Neural cell (in vitro differentiated cells): ENCODE measurements around the gene FHIT. TPM values are rescaled to one million over a fixed set of nuclear protein-coding genes. Genes with fewer than 3 reads are reported as not detected.

ENCODE experiments used
- H2AFZ ChIP-seq: fragments of 200-600, 300-800 bp; sonication (generic), shearing (Covaris generic); 2 replicates; pipeline ENCODE4 v1.6.0; 2014; ENCODE audit warnings: low read depth, mild to moderate bottlenecking, antibody characterized with exemption, low read length, moderate library complexity
- H3F3A ChIP-seq: fragments of 200-600 bp; shearing (Covaris generic); 2 replicates; pipeline ENCODE4 v1.6.1; 2016; ENCODE audit warnings: mild to moderate bottlenecking, moderate library complexity, mixed read lengths, antibody characterized with exemption, low read length; ENCODE audit not compliant: insufficient read depth, poor library complexity, severe bottlenecking
- H3K27ac ChIP-seq: fragments of 200-600, 300-800 bp; sonication (generic), shearing (Covaris generic); 2 replicates; pipeline ENCODE4 v1.5.1; 2014; ENCODE audit warnings: mild to moderate bottlenecking, low read length, moderate library complexity
- H3K27me3 ChIP-seq: fragments of 300-800, 200-600 bp; sonication (generic), shearing (Covaris generic); 2 replicates; pipeline ENCODE4 v1.6.0; 2014; ENCODE audit warnings: mild to moderate bottlenecking, low read depth, low read length, moderate library complexity; ENCODE audit not compliant: insufficient read depth
- H3K36me3 ChIP-seq: fragments of 300-800, 200-600 bp; sonication (generic), shearing (Covaris generic); 2 replicates; pipeline ENCODE4 v1.5.1; 2014; ENCODE audit warnings: mild to moderate bottlenecking, antibody characterized with exemption, low read length, moderate library complexity; ENCODE audit not compliant: insufficient read depth
- H3K4me2 ChIP-seq: fragments of 300-800, 200-600 bp; sonication (generic), shearing (Covaris generic); 2 replicates; pipeline ENCODE4 v1.6.0; 2014; ENCODE audit warnings: mild to moderate bottlenecking, low read length
- H3K4me3 ChIP-seq: fragments of 300-800, 200-600 bp; sonication (generic), shearing (Covaris generic); 2 replicates; pipeline ENCODE4 v1.5.1; 2014; ENCODE audit warnings: mild to moderate bottlenecking, low read length, moderate library complexity
- H3K79me2 ChIP-seq: fragments of 200-600 bp; shearing (Covaris generic); replicated peaks from 2 replicates; pipeline ENCODE4 v1.6.0; 2014; ENCODE audit warnings: mild to moderate bottlenecking, low read length, moderate library complexity; ENCODE audit not compliant: insufficient read depth
- H3K9ac ChIP-seq: fragments of 300-800, 200-600 bp; sonication (generic), shearing (Covaris generic); 2 replicates; pipeline ENCODE4 v1.6.1; 2016; ENCODE audit warnings: mild to moderate bottlenecking, low read length, mixed read lengths
- H3K9me2 ChIP-seq: fragments of 200-600 bp; shearing (Covaris generic); 2 replicates; pipeline ENCODE4 v1.6.1; 2016; ENCODE audit warnings: mild to moderate bottlenecking, low read length, mixed read lengths; ENCODE audit not compliant: insufficient read depth
- H3K9me3 ChIP-seq: fragments of 200-600, 300-800 bp; sonication (generic), shearing (Covaris generic); 2 replicates; pipeline ENCODE4 v1.6.1; 2016; ENCODE audit warnings: mild to moderate bottlenecking, mixed run types, low read length, moderate library complexity, mixed read lengths
- H4K20me1 ChIP-seq: fragments of 200-600 bp; shearing (Covaris generic); 2 replicates; pipeline ENCODE4 v1.6.1; 2016; ENCODE audit warnings: mild to moderate bottlenecking, mixed run types; ENCODE audit not compliant: insufficient read depth
- EP300 ChIP-seq: fragments of 450-650 bp; conservative IDR thresholded peaks from 2 replicates; pipeline ENCODE4 v1.6.1; 2014; ENCODE audit warnings: antibody characterized with exemption, mild to moderate bottlenecking, moderate library complexity; ENCODE audit not compliant: poor library complexity, severe bottlenecking
- EZH2 ChIP-seq: fragments of 200-600, 300-800 bp; shearing (Covaris generic), sonication (generic); IDR thresholded peaks from 2 replicates; pipeline ENCODE4 v1.6.1; 2014; ENCODE audit warnings: antibody characterized with exemption, low read length, borderline replicate concordance, mild to moderate bottlenecking; ENCODE audit not compliant: insufficient read depth, poor library complexity, severe bottlenecking
- MXI1 ChIP-seq: fragments of 450-650 bp; conservative IDR thresholded peaks from 2 replicates; pipeline ENCODE4 v1.6.1; 2014; ENCODE audit warnings: antibody characterized with exemption, mild to moderate bottlenecking; ENCODE audit not compliant: poor library complexity, severe bottlenecking
- POLR2AphosphoS5 ChIP-seq: IDR thresholded peaks from 2 replicates; pipeline ENCODE4 v1.6.1; 2012
- RAD21 ChIP-seq: fragments of 450-650 bp; conservative IDR thresholded peaks from 2 replicates; pipeline ENCODE4 v1.6.1; 2014; ENCODE audit warnings: antibody characterized with exemption, mild to moderate bottlenecking, moderate library complexity
- SMC3 ChIP-seq: fragments of 450-650 bp; conservative IDR thresholded peaks from 2 replicates; pipeline ENCODE4 v1.6.1; 2014; ENCODE audit warnings: antibody characterized with exemption, mild to moderate bottlenecking, moderate library complexity; ENCODE audit not compliant: poor library complexity
- TAF1 ChIP-seq: IDR thresholded peaks from 2 replicates; pipeline ENCODE4 v1.6.1; 2012; ENCODE audit warnings: low read depth
- polyA plus RNA-seq: library from polyadenylated mRNA; depleted of rRNA; stranded (reverse); fragments of >200 nt; gene quantifications from 2 replicates; pipeline ENCODE4 v1.2.3, GENCODE V29; 2014
- TF ChIP-seq, protein P1 (sequence below): fragments of 450-650 bp; IDR thresholded peaks from 2 replicates; pipeline ENCODE4 v1.5.1; 2014; ENCODE audit warnings: antibody characterized with exemption, mild to moderate bottlenecking, moderate library complexity; ENCODE audit not compliant: poor library complexity, severe bottlenecking
- TF ChIP-seq, protein P2 (sequence below): IDR thresholded peaks from 2 replicates; pipeline ENCODE4 v1.6.1; 2012; ENCODE audit warnings: borderline replicate concordance

The FHIT gene
- polyA plus RNA-seq, 1 donor from 2014 or later: not detected

DNA sequence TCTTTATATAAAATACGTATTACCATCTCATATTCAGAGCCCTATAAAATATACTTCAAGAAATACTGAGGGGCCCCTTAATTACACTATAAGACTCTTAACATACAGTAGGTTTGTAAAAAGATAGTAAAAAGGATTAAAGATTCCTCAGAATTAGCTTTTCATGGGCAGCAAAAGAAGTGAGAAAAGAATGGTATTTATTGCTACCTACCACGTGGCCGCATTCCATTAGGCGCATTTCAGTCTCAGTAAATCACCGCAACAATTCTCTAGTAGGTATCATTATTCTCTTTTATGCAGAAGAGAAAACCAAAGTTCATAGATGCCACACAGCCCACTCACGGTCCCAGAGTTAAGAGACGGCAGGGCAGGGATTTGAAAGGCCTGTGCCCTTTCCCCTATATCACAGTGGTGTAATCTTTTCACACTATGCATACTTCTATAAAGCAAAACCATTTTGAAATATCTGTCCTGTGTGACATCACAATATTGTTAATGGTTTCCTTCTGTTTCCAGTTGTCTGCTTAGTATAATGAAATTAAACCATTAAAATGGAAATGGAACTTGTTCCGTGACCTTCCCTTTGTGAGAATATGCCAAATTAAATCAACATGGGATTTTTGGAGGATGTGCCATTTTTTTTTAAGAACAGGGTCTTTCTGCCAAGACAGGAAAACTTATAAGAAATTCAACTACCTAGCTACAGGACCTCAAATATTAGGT is 1072.2 kb downstream of the FHIT start:
- no peak overlapping the region for H3K4me3 ChIP-seq
- H3K9me3 ChIP-seq: no peaks in the 10 kb centered on the region
- H2AFZ ChIP-seq: no peak overlapping the region
- H3K79me2 ChIP-seq: no peaks in the 10 kb centered on the region
- H3K9me2 ChIP-seq: no peaks in the 10 kb centered on the region
- no peak overlapping the region for H3K27ac ChIP-seq
- H3F3A ChIP-seq: no peaks in the 10 kb centered on the region
- no peak overlapping the region for H3K4me2 ChIP-seq
- TF ChIP-seq MXI1: no peak
- no peak for TF ChIP-seq EP300
- no peak for TF ChIP-seq TAF1
- TF ChIP-seq, protein P1, sequence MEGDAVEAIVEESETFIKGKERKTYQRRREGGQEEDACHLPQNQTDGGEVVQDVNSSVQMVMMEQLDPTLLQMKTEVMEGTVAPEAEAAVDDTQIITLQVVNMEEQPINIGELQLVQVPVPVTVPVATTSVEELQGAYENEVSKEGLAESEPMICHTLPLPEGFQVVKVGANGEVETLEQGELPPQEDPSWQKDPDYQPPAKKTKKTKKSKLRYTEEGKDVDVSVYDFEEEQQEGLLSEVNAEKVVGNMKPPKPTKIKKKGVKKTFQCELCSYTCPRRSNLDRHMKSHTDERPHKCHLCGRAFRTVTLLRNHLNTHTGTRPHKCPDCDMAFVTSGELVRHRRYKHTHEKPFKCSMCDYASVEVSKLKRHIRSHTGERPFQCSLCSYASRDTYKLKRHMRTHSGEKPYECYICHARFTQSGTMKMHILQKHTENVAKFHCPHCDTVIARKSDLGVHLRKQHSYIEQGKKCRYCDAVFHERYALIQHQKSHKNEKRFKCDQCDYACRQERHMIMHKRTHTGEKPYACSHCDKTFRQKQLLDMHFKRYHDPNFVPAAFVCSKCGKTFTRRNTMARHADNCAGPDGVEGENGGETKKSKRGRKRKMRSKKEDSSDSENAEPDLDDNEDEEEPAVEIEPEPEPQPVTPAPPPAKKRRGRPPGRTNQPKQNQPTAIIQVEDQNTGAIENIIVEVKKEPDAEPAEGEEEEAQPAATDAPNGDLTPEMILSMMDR: no peak
- TF ChIP-seq, protein P2, sequence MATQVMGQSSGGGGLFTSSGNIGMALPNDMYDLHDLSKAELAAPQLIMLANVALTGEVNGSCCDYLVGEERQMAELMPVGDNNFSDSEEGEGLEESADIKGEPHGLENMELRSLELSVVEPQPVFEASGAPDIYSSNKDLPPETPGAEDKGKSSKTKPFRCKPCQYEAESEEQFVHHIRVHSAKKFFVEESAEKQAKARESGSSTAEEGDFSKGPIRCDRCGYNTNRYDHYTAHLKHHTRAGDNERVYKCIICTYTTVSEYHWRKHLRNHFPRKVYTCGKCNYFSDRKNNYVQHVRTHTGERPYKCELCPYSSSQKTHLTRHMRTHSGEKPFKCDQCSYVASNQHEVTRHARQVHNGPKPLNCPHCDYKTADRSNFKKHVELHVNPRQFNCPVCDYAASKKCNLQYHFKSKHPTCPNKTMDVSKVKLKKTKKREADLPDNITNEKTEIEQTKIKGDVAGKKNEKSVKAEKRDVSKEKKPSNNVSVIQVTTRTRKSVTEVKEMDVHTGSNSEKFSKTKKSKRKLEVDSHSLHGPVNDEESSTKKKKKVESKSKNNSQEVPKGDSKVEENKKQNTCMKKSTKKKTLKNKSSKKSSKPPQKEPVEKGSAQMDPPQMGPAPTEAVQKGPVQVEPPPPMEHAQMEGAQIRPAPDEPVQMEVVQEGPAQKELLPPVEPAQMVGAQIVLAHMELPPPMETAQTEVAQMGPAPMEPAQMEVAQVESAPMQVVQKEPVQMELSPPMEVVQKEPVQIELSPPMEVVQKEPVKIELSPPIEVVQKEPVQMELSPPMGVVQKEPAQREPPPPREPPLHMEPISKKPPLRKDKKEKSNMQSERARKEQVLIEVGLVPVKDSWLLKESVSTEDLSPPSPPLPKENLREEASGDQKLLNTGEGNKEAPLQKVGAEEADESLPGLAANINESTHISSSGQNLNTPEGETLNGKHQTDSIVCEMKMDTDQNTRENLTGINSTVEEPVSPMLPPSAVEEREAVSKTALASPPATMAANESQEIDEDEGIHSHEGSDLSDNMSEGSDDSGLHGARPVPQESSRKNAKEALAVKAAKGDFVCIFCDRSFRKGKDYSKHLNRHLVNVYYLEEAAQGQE: no peak
- no peak for TF ChIP-seq RAD21
- TF ChIP-seq SMC3: no peak
- TF ChIP-seq POLR2AphosphoS5: no peak
- TF ChIP-seq EZH2: no peak
- no peaks in the 10 kb centered on the region for H3K36me3 ChIP-seq
- no peaks in the 10 kb centered on the region for H3K27me3 ChIP-seq
- H4K20me1 ChIP-seq: no peaks in the 10 kb centered on the region
- no peak overlapping the region for H3K9ac ChIP-seq

- no peaks in the 10 kb centered on the region for H3K27me3 ChIP-seq
- no peak overlapping the region for H3K4me2 ChIP-seq
- no peaks in the 10 kb centered on the region for H3K9me3 ChIP-seq
- no peak overlapping the region for H3K27ac ChIP-seq
- no peaks in the 10 kb centered on the region for H3K9me2 ChIP-seq
- H4K20me1 ChIP-seq: no peaks in the 10 kb centered on the region
- no peak overlapping the region for H3K4me3 ChIP-seq
- no peak overlapping the region for H3K9ac ChIP-seq
- no peaks in the 10 kb centered on the region for H3F3A ChIP-seq
- TF ChIP-seq POLR2AphosphoS5 (no peak), RAD21 (no peak), EZH2 (no peak), SMC3 (no peak), EP300 (no peak), MXI1 (no peak)
- TF ChIP-seq, protein P1: no peak
- no peaks in the 10 kb centered on the region for H3K36me3 ChIP-seq
- H3K79me2 ChIP-seq: no peaks in the 10 kb centered on the region
- H2AFZ ChIP-seq: no peak overlapping the region
Observed at GRCh38 chr3:60177726-60178125, 1073.5 kb downstream of the FHIT start.
